ENCODE measurements around the gene ENOPH1. TPM values are rescaled to one million over a fixed set of nuclear protein-coding genes. Genes with fewer than 3 reads are reported as not detected.

The ENOPH1 gene
- total and polyA plus RNA-seq, 9 donors, result 27.2 to 41.5 (median 32.3) TPM

GRCh38 chr4:82422616-82423015 lies 7.8 kb upstream of the ENOPH1 start:
- H3K36me3 ChIP-seq (ENCODE audit: control insufficient read depth, insufficient read depth, low read length), result peaks cover 23% of the 10 kb centered on the region
- no peaks in the 10 kb centered on the region for H3K9me3 ChIP-seq (replicated peaks; ENCODE audit: control insufficient read depth, low read depth, low read length)
- H3K4me3 ChIP-seq (ENCODE audit: low read length), result no peak overlapping the region
- no CpG with 5 or more reads among the region's 5 CpGs for WGBS (ENCODE audit: insufficient coverage)
- peaks cover 7% of the 10 kb centered on the region for H3K4me1 ChIP-seq (ENCODE audit: control insufficient read depth, insufficient read depth, low read length)
- H3K27ac ChIP-seq (ENCODE audit: low read length), result no peak overlapping the region
- DNase-seq, result no peak
- no peaks in the 10 kb centered on the region for H3K27me3 ChIP-seq (ENCODE audit: control insufficient read depth, insufficient read depth, low read length)

- no peak overlapping the region for H3K4me3 ChIP-seq (ENCODE audit: low read length)
- peaks cover 28% of the 10 kb centered on the region for H3K36me3 ChIP-seq (ENCODE audit: control insufficient read depth, insufficient read depth, low read length)
- no peak for DNase-seq
- H3K4me1 ChIP-seq (ENCODE audit: control insufficient read depth, insufficient read depth, low read length), result peaks cover 7% of the 10 kb centered on the region
- H3K27ac ChIP-seq (ENCODE audit: low read length), result no peak overlapping the region
- no peaks in the 10 kb centered on the region for H3K27me3 ChIP-seq (ENCODE audit: control insufficient read depth, insufficient read depth, low read length)
- no peaks in the 10 kb centered on the region for H3K9me3 ChIP-seq (replicated peaks; ENCODE audit: control insufficient read depth, low read depth, low read length)
- WGBS (ENCODE audit: insufficient coverage), result 74% methylated on average over 3 of the region's 7 CpGs
Measured at GRCh38 chr4:82423245-82424054, 6.9 kb upstream of the ENOPH1 start.

GRCh38 chr4:82425478-82425877 lies 4.9 kb upstream of the ENOPH1 start:
- H3K4me1 ChIP-seq (ENCODE audit: control insufficient read depth, insufficient read depth, low read length), result peaks cover 7% of the 10 kb centered on the region
- H3K27ac ChIP-seq (ENCODE audit: low read length), result no peak overlapping the region
- H3K27me3 ChIP-seq (ENCODE audit: control insufficient read depth, insufficient read depth, low read length), result no peaks in the 10 kb centered on the region
- no peak for DNase-seq
- H3K4me3 ChIP-seq (ENCODE audit: low read length), result no peak overlapping the region
- H3K9me3 ChIP-seq (replicated peaks; ENCODE audit: control insufficient read depth, low read depth, low read length), result no peaks in the 10 kb centered on the region
- 100% methylated on average over 4 of the region's 10 CpGs for WGBS (ENCODE audit: insufficient coverage)
- peaks cover 28% of the 10 kb centered on the region for H3K36me3 ChIP-seq (ENCODE audit: control insufficient read depth, insufficient read depth, low read length)

GRCh38 chr4:82428526-82428968 lies 1.8 kb upstream of the ENOPH1 start:
- DNase-seq, result no peak
- WGBS (ENCODE audit: insufficient coverage), result 0% methylated on average over 13 of the region's 14 CpGs
- H3K4me3 ChIP-seq (ENCODE audit: low read length), result peak overlapping the region; percentile 94
- peaks cover 18% of the 10 kb centered on the region for H3K36me3 ChIP-seq (ENCODE audit: control insufficient read depth, insufficient read depth, low read length)
- H3K4me1 ChIP-seq (ENCODE audit: control insufficient read depth, insufficient read depth, low read length), result peaks cover 12% of the 10 kb centered on the region
- H3K27me3 ChIP-seq (ENCODE audit: control insufficient read depth, insufficient read depth, low read length), result no peaks in the 10 kb centered on the region
- no peaks in the 10 kb centered on the region for H3K9me3 ChIP-seq (replicated peaks; ENCODE audit: control insufficient read depth, low read depth, low read length)
- peak overlapping the region; percentile 98 for H3K27ac ChIP-seq (ENCODE audit: low read length)

GRCh38 chr4:82428969-82429727 lies 1.2 kb upstream of the ENOPH1 start:
- Histone ChIP-seq H3K9me3 (replicated peaks; ENCODE audit: control insufficient read depth, low read depth, low read length) (no peaks in the 10 kb centered on the region), H3K36me3 (ENCODE audit: control insufficient read depth, insufficient read depth, low read length) (peaks cover 20% of the 10 kb centered on the region), H3K27ac (ENCODE audit: low read length) (peak overlapping the region; percentile 100), H3K27me3 (ENCODE audit: control insufficient read depth, insufficient read depth, low read length) (no peaks in the 10 kb centered on the region), H3K4me1 (ENCODE audit: control insufficient read depth, insufficient read depth, low read length) (peaks cover 12% of the 10 kb centered on the region), H3K4me3 (ENCODE audit: low read length) (peak overlapping the region; percentile 94)
- under 1% methylated on average over 67 of the region's 83 CpGs for WGBS (ENCODE audit: insufficient coverage)
- peak; percentile 98 for DNase-seq

GRCh38 chr4:82429728-82430192 lies 630 bp upstream of the ENOPH1 start:
- Histone ChIP-seq H3K4me1 (ENCODE audit: control insufficient read depth, insufficient read depth, low read length) (peaks cover 12% of the 10 kb centered on the region), H3K4me3 (ENCODE audit: low read length) (peak overlapping the region; percentile 94), H3K36me3 (ENCODE audit: control insufficient read depth, insufficient read depth, low read length) (peaks cover 21% of the 10 kb centered on the region), H3K9me3 (replicated peaks; ENCODE audit: control insufficient read depth, low read depth, low read length) (no peaks in the 10 kb centered on the region), H3K27me3 (ENCODE audit: control insufficient read depth, insufficient read depth, low read length) (no peaks in the 10 kb centered on the region), H3K27ac (ENCODE audit: low read length) (peak overlapping the region; percentile 100)
- WGBS (ENCODE audit: insufficient coverage), result 0% methylated on average over 58 of the region's 58 CpGs
- no peak for DNase-seq

GRCh38 chr4:82430964-82431745 lies 765 bp downstream of the ENOPH1 start:
- Histone ChIP-seq H3K4me3 (ENCODE audit: low read length) (peak overlapping the region; percentile 94), H3K9me3 (replicated peaks; ENCODE audit: control insufficient read depth, low read depth, low read length) (no peaks in the 10 kb centered on the region), H3K27me3 (ENCODE audit: control insufficient read depth, insufficient read depth, low read length) (no peaks in the 10 kb centered on the region), H3K27ac (ENCODE audit: low read length) (peak overlapping the region; percentile 100), H3K36me3 (ENCODE audit: control insufficient read depth, insufficient read depth, low read length) (peaks cover 21% of the 10 kb centered on the region), H3K4me1 (ENCODE audit: control insufficient read depth, insufficient read depth, low read length) (peaks cover 12% of the 10 kb centered on the region)
- under 1% methylated on average over 22 of the region's 33 CpGs for WGBS (ENCODE audit: insufficient coverage)
- DNase-seq, result no peak

GRCh38 chr4:82431831-82432230 lies 1.4 kb downstream of the ENOPH1 start:
- 40% methylated on average over 1 of the region's 4 CpGs for WGBS (ENCODE audit: insufficient coverage)
- peaks cover 16% of the 10 kb centered on the region for H3K36me3 ChIP-seq (ENCODE audit: control insufficient read depth, insufficient read depth, low read length)
- peaks cover 10% of the 10 kb centered on the region for H3K4me1 ChIP-seq (ENCODE audit: control insufficient read depth, insufficient read depth, low read length)

GRCh38 chr4:82432596-82432995 lies 2.2 kb downstream of the ENOPH1 start:
- peaks cover 14% of the 10 kb centered on the region for H3K36me3 ChIP-seq (ENCODE audit: control insufficient read depth, insufficient read depth, low read length)
- peaks cover 8% of the 10 kb centered on the region for H3K4me1 ChIP-seq (ENCODE audit: control insufficient read depth, insufficient read depth, low read length)
- H3K27me3 ChIP-seq (ENCODE audit: control insufficient read depth, insufficient read depth, low read length), result no peaks in the 10 kb centered on the region
- no peak overlapping the region for H3K4me3 ChIP-seq (ENCODE audit: low read length)
- no peaks in the 10 kb centered on the region for H3K9me3 ChIP-seq (replicated peaks; ENCODE audit: control insufficient read depth, low read depth, low read length)
- H3K27ac ChIP-seq (ENCODE audit: low read length), result no peak overlapping the region
- 94% methylated on average over 9 of the region's 18 CpGs for WGBS (ENCODE audit: insufficient coverage)
- DNase-seq, result no peak

More at GRCh38 chr4:82431831-82432230, 1.4 kb downstream of the ENOPH1 start:
- no peak overlapping the region for H3K4me3 ChIP-seq (ENCODE audit: low read length)
- no peak for DNase-seq
- no peaks in the 10 kb centered on the region for H3K27me3 ChIP-seq (ENCODE audit: control insufficient read depth, insufficient read depth, low read length)
- H3K9me3 ChIP-seq (replicated peaks; ENCODE audit: control insufficient read depth, low read depth, low read length), result no peaks in the 10 kb centered on the region
- H3K27ac ChIP-seq (ENCODE audit: low read length), result no peak overlapping the region
